ENCODE data around the gene TMEM87B.
"Not testable (repeated sequence)": the region's sequence is repeated elsewhere in the genome, so short reads cannot be mapped to it uniquely, and the experiment has no call there.

DNA sequence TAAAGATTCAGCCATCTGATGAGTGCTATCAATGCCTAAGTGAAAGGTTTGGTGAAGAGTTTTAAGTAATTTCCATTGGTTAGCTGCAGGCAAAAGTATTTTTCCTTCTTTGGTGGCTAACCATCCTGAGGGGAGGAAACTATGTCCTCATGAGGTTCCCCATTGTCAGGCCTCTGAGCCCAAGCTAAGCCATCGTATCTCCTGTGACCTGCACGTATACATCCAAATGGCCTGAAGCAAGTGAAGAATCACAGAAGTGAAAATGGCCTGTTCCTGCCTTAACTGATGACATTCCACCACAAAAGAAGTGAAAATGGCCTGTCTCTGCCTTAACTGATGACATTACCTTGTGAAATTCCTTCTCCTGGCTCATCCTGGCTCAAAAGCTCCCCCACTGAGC lies 15.0 kb upstream of the TMEM87B start:
- TF ChIP-seq, protein P1, sequence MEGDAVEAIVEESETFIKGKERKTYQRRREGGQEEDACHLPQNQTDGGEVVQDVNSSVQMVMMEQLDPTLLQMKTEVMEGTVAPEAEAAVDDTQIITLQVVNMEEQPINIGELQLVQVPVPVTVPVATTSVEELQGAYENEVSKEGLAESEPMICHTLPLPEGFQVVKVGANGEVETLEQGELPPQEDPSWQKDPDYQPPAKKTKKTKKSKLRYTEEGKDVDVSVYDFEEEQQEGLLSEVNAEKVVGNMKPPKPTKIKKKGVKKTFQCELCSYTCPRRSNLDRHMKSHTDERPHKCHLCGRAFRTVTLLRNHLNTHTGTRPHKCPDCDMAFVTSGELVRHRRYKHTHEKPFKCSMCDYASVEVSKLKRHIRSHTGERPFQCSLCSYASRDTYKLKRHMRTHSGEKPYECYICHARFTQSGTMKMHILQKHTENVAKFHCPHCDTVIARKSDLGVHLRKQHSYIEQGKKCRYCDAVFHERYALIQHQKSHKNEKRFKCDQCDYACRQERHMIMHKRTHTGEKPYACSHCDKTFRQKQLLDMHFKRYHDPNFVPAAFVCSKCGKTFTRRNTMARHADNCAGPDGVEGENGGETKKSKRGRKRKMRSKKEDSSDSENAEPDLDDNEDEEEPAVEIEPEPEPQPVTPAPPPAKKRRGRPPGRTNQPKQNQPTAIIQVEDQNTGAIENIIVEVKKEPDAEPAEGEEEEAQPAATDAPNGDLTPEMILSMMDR (IDR thresholded peaks at IDR 0.05): not testable (repeated sequence)
- not testable (repeated sequence) for TF ChIP-seq EP300 (IDR thresholded peaks at IDR 0.05; ENCODE audit: low read depth); POLR2A (IDR thresholded peaks at IDR 0.05); POLR2AphosphoS5 (IDR thresholded peaks at IDR 0.05)

All from transverse colon (tissue), 4 donors.